HFF-Myc (cell line): ENCODE results near the gene RBSN.

ENCODE experiments used
- DNase-seq: peaks from one replicate; pipeline ENCODE4 v3.0.0-alpha.2; 2011; ENCODE audit warnings: low read depth; ENCODE audit errors: extremely low read depth
- H3K4me3 ChIP-seq: replicated peaks from 2 replicates; pipeline ENCODE4 v1.5.1; 2011; ENCODE audit warnings: low read depth, mild to moderate bottlenecking, control low read depth, low read length
- CTCF ChIP-seq: IDR thresholded peaks from 2 replicates; pipeline ENCODE4 v1.5.1; 2012; ENCODE audit warnings: mild to moderate bottlenecking, low read depth, low read length, control low read depth; ENCODE audit errors: missing control alignments

The RBSN gene

GRCh38 chr3:15086263-15086662 is 12.7 kb downstream of the RBSN start:
- no peak for TF ChIP-seq CTCF
- no peak overlapping the region for H3K4me3 ChIP-seq
- DNase-seq = no peak

GRCh38 chr3:15083252-15083651 is 15.7 kb downstream of the RBSN start:
- DNase-seq = no peak
- no peak overlapping the region for H3K4me3 ChIP-seq
- TF ChIP-seq CTCF = no peak

- H3K4me3 ChIP-seq = no peak overlapping the region
- TF ChIP-seq CTCF = no peak
- no peak for DNase-seq
Observed at GRCh38 chr3:15081960-15082664, 16.8 kb downstream of the RBSN start.

- no peak overlapping the region for H3K4me3 ChIP-seq
- DNase-seq = no peak
- TF ChIP-seq CTCF = no peak
Observed at GRCh38 chr3:15079091-15079490, 19.9 kb downstream of the RBSN start.

- TF ChIP-seq CTCF = no peak
- no peak for DNase-seq
- no peak overlapping the region for H3K4me3 ChIP-seq
Observed at GRCh38 chr3:15074500-15074899, 24.4 kb downstream of the RBSN start.

GRCh38 chr3:15071699-15072098 is 27.2 kb downstream of the RBSN start:
- no peak for TF ChIP-seq CTCF

GRCh38 chr3:15069441-15069840 is 29.5 kb downstream of the RBSN start:
- DNase-seq = no peak
- TF ChIP-seq CTCF = no peak
- no peak overlapping the region for H3K4me3 ChIP-seq

More at GRCh38 chr3:15071699-15072098, 27.2 kb downstream of the RBSN start:
- DNase-seq = no peak
- no peak overlapping the region for H3K4me3 ChIP-seq
